ENCODE results near the gene LRRC4. TPM values are rescaled to one million over a fixed set of nuclear protein-coding genes. Genes with fewer than 3 reads are reported as not detected.

Gene LRRC4
- total and polyA plus RNA-seq, 7 donors: 0.60 to 1.8 (median 1.4) TPM

GRCh38 chr7:127998671-127999070 is 32.6 kb downstream of the LRRC4 start:
- Histone ChIP-seq H3K4me3 (no peak overlapping the region), H3K4me1 (peaks cover 0 to 33% (median 20%) of the 10 kb centered on the region in 4 donors), H3K27me3 (no peaks in the 10 kb centered on the region), H3K9me3 (no peaks in the 10 kb centered on the region), H3K36me3 (no peaks in the 10 kb centered on the region), H3K27ac (no peak overlapping the region)
- TF ChIP-seq POLR2AphosphoS5 (IDR thresholded peaks at IDR 0.05) (no peak), EP300 (IDR thresholded peaks at IDR 0.05) (no peak), POLR2A (IDR thresholded peaks at IDR 0.05) (no peak), CTCF (IDR thresholded peaks at IDR 0.05) (no peak)
- 91 to 95% methylated on average over 2 of the region's 2 CpGs for WGBS, 2 donors
- no peak for DNase-seq
- intact Hi-C loops (cut with DNase I): no loop called here

- intact Hi-C loops (cut with DNase I): no loop called here
- Histone ChIP-seq H3K9me3 (no peaks in the 10 kb centered on the region), H3K4me1 (peaks cover 0 to 33% (median 20%) of the 10 kb centered on the region in 4 donors), H3K27ac (no peak overlapping the region), H3K36me3 (no peaks in the 10 kb centered on the region), H3K27me3 (no peaks in the 10 kb centered on the region), H3K4me3 (no peak overlapping the region)
- WGBS, 2 donors: 89 to 92% methylated on average over 4 of the region's 4 CpGs
- TF ChIP-seq POLR2AphosphoS5 (IDR thresholded peaks at IDR 0.05): no peak
- no peak for TF ChIP-seq POLR2A (IDR thresholded peaks at IDR 0.05)
- TF ChIP-seq CTCF (IDR thresholded peaks at IDR 0.05): no peak
- no peak for TF ChIP-seq EP300 (IDR thresholded peaks at IDR 0.05)
- DNase-seq: no peak
Observed at GRCh38 chr7:127997226-127997922, 33.9 kb downstream of the LRRC4 start.

- TF ChIP-seq POLR2A (IDR thresholded peaks at IDR 0.05) (no peak), CTCF (IDR thresholded peaks at IDR 0.05) (no peak), EP300 (IDR thresholded peaks at IDR 0.05) (no peak), POLR2AphosphoS5 (IDR thresholded peaks at IDR 0.05) (no peak)
- intact Hi-C loops (cut with DNase I): no loop called here
- 94 to 95% methylated on average over 11 of the region's 11 CpGs for WGBS, 2 donors
- Histone ChIP-seq H3K4me3 (no peak overlapping the region), H3K4me1 (peaks cover 0 to 33% (median 20%) of the 10 kb centered on the region in 4 donors), H3K9me3 (no peaks in the 10 kb centered on the region), H3K27me3 (no peaks in the 10 kb centered on the region), H3K36me3 (peaks cover 0 to under 1% (median 0%) of the 10 kb centered on the region in 4 donors), H3K27ac (peak overlapping the region in 3 of 4 donors; percentile 55 to 63 (median 56))
- no peak for DNase-seq
Observed at GRCh38 chr7:127996253-127997071, 34.8 kb downstream of the LRRC4 start.

DNA sequence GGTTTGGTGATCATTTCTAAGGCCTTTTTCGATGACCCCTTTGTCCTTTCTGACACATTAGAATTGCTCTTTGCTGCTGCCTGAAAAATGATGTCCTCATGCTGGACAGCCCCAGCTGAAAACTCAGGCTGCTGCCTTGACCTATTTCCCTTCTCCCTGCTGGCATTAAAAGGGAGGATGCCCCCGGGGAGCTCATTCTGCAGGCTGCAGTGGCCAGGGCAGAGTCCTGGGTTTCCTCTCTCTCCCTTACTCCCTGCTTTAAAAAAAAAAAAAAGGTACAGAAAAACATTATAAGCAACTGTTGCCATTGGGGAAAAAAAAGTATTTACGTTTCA is 35.4 kb downstream of the LRRC4 start:
- TF ChIP-seq CTCF (IDR thresholded peaks at IDR 0.05) (no peak), EP300 (IDR thresholded peaks at IDR 0.05) (no peak), POLR2A (IDR thresholded peaks at IDR 0.05) (no peak), POLR2AphosphoS5 (IDR thresholded peaks at IDR 0.05) (no peak)
- 78 to 88% methylated on average over 3 of the region's 3 CpGs for WGBS, 2 donors
- intact Hi-C loops (cut with DNase I): no loop called here
- DNase-seq: no peak
- H3K4me3 ChIP-seq: no peak overlapping the region
- peaks cover 0 to 33% (median 20%) of the 10 kb centered on the region in 4 donors for H3K4me1 ChIP-seq
- peak overlapping the region in 3 of 4 donors; percentile 55 to 63 (median 56) for H3K27ac ChIP-seq
- H3K27me3 ChIP-seq: no peaks in the 10 kb centered on the region
- no peaks in the 10 kb centered on the region for H3K9me3 ChIP-seq
- H3K36me3 ChIP-seq: peaks cover 0 to 4% (median 1%) of the 10 kb centered on the region in 4 donors

Data from sigmoid colon (tissue), 7 donors.